ENCODE data around the gene KCNH2.
"Not testable (repeated sequence)": the region's sequence is repeated elsewhere in the genome, so short reads cannot be mapped to it uniquely, and the experiment has no call there.

KCNH2 gene

DNA sequence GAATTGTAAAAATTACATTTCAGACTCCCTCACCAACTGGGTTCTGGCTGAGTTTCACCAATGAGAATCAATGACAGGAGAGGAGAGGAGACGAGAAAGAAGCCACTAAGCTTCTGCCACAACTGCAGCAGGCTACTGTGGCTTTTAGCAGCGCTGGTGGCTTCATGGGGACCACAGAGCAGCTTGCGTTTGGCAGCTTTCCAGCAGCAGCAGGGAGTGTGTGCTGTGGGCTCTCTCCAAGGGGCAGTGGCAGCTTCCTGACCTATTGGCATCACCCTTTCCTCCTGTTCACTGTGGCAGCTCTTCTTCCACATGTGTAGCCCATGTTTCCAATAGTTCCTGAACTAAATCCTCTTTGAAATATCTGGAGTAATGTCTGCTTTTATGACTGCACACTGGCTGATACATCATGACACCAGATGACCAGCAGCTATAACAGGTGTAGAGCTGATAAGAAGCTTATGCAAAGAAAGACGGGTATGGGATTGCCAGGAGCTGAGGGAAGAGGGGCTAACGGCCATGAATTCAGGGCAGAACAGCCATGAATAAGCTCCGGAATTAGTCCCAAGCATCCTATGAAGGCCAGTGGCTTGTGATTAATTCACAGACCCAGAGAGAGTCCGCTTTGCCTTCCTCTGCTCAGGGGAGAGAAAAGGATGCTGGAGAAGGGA lies 46.8 kb downstream of the KCNH2 start:
- no peak for DNase-seq

DNA sequence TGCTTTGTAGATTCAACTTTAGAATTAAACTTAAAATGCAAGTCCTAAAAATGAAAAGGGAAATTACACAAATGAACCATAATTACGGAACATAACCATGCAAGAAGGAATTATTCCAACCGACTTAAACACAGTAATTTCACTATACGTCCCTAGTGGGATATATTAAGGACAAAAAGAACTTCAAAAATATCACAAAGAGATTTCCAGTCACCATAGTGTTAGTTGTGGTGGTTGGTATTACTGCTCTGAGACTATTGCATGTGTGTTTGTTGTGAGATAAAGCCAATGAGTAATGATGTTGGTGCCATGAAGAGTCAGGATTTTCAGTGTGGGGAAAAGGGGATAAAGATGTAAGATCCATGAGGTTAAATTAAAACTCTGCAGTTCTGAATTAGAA lies 49.6 kb downstream of the KCNH2 start:
- no peak for DNase-seq

DNA sequence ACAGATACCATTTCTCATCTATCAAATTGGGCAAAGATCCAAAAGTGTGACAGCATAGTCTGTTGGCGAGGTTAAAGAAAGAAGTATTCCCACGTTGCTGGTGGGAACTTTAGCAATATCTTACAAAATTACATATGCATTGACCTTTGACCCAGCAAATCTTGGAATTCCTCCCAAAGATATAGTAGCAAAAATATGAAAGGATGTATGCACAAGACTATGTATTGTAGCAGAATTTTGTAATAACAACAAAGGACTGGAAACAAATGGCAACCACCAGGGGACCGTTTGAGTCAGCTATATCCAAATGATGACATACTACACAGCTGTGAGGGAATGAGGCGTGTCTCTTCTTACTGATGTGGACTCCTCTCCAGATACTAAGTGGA lies 50.2 kb downstream of the KCNH2 start:
- DNase-seq: no peak

DNA sequence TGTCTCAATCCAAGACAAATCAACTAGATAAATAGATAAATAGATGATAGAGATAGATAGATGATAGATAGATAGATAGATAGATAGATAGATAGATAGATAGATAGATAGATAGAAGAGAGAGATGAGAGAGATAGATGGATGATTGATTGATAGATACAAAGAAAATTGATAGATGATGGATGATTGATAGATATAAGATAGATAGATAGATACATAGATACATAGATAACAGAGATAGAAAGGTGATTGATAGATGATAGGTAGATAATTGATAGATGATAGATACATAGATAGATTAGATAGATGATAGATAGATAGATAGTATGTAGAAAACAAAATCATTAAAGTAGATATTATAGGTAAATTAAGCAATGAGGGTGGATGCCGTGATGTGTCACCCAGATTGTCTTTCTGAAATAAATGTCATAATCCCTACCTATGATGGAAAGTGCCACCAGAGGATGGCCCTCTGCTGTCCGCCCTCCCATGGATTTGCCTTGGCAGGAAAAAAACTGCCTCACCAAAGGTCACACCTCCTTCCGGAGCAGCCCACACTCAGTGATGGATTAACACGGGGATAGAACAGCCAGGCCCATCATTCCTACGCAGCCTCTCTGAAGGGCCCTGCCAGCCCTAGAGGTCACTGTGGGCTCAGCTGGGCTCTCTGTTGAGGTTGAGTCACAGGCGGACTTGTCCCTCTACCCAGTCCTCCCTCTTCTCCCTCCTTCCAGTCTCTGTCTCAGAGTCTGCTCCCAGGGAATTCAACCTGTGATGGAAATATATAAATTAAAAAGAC lies 50.8 kb downstream of the KCNH2 start:
- no peak for DNase-seq

DNA sequence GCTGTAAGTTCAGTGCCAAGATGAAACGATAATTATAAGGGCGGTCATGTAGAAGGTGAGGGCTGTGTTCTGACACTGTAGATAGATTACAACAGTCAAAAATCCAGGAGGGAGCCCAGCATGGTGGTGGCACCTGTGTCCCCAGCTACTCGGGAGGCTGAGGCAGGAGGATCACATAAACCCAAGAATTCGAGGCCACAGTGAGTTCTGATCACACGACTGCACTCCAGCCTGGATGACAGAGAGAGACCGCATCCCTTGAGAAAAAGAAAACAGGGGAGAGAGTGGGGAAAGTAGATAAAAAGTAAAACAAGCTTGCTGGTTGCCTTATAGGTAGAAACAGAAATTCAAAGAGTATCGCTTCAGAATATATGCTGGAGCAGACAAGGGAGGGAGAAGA lies 52.1 kb downstream of the KCNH2 start:
- no peak for DNase-seq

DNA sequence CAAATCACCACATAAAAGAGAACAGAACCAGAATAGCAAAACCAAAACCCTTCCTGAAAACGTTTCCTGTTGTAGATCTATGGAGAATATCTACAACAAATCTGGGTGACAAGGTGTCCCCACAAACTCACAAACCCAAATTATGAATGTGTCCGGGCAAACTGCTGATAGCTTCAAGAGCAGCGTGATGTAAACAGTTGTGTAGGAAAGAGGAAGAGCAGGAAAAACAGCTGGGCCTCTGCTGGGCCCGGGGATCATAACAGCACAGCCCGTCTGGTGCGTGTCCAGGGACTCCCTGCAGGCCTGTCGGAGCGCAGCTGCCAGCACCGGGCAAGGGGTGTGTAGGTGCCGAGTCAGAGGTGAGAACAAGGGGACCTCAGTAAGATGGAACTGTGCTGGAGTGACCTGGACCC lies 53.7 kb downstream of the KCNH2 start:
- no peak for DNase-seq

DNA sequence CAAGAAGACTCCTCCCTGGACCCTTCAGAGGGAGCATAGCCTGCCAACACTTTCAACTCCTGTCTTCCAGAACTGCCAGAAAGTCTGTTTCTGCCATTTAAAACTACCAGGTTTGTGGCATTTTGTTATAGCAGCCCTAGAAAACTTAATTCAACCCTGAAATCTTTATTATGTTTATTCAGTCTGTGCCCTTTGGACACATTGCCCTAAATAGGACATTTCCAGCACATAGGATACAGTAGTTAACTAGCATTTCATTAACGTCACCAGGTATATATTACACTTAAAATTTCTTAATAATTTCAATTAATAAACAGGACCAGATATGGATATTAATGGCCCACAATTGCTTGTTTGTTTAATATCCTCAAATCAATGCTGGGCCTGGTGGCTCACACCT lies 54.3 kb downstream of the KCNH2 start:
- DNase-seq: no peak

DNA sequence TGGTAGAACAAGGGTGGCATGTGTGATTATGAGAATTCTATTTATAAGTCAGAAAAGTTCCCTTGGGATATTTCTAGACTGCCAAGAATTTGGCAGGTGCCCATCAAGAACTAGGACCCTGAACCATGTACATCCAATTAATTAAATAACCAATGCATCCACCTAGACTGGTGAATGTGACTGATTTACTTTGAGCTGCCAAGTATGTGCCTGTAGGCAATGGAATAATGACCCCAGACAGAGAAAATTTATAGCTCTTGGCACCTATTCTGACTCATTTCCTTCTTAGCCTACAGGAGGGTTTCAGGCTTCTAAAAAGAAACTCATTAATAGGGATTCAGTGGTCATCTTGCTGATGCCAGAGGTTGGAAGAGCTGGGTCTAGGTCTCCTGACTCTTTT lies 54.9 kb downstream of the KCNH2 start:
- no peak for DNase-seq

DNA sequence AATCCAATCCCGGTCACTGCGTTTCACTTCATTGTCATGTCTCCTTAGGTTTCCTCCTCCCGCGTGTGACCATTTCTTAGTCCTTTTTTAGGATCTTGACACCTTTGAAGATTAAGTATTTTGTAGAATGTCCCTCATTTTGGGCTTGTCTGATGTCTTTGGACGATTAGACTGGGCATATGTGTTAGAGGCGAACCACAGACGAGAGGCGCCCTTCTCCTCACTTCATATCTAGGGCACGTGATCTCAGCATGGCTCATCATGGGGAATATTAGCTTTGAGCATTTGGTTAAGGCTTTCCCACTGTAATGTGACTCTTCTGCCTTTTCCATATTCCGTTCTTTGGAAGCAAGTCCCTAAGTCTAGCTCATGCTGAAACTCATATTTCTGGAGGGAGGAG lies 59.0 kb downstream of the KCNH2 start:
- no peak for DNase-seq

DNA sequence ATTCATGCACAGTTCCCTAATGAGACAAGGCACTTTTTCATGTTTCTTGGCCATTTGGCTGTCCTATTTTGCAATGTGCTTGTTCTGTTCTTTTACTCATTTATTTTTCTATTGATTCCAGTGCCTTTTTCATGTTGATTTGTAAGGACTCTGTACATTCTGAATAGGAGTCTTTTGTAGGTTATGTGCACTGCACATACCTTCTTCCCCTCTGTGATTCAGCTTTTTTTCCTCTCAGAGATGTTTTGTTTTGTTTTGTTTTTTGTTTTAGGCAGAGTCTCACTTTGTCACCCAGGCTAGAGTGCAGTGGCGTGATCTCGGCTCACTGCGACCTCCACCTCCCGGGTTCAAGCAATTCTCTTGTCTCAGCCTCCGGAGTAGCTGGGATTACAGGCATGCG lies 59.7 kb downstream of the KCNH2 start:
- DNase-seq: no peak

DNA sequence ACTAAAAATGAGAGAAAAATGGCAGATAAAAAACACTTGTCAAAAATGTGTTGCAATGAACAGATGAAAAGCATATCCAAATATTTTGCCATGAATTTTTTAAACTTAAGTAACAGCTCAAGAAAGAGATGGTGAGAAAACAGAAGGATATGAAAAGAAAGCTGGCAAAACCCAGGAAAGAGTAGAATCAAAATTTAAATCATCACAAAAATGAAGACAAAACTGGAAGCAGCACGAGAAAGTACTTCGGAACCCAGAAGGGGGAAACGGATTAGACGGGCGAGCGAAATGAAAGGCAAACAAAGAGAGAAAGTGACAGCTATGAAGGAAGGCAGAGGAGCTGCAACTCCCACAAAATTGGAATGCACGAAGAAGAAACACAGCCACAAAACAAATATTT lies 60.2 kb downstream of the KCNH2 start:
- DNase-seq: no peak

DNA sequence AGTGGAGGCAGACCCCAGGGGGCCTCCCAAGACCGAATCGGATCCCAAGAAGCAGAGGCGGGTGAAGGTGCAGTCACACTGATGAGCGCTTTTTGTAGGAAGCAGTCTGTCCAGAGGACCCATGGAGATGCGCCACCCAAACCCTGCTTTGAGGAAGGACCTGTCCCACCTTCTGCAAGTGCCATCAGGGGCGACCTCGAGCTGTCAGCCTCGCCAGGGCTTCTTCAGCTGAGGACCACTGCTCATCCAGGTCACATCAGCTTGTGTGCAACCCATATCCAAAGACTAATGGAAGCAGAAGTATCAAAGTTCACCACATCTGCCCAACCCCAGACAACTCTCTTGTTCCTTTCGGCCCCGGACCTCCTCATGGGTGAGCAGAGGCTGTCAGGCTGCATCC lies 61.5 kb downstream of the KCNH2 start:
- DNase-seq: no peak

DNA sequence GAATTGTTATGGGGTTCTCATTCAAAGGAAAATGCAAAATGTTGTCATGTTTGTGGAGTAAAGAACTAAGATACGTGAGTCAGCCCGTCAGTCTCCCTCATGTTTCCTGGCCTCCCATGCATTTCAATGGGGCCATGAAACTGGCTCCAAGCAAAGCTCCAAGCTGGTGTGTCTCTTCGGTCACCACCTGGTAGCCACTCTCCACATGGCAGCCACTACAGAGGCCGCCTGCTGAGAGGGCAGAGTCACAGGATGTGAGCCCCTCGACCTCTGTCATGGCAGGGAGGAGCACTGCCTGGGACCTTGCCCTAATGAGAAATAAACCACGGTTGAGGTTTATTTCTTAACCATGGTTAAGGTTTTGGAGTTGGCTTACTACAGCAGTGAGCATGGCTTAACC lies 63.2 kb downstream of the KCNH2 start:
- DNase-seq: no peak

DNA sequence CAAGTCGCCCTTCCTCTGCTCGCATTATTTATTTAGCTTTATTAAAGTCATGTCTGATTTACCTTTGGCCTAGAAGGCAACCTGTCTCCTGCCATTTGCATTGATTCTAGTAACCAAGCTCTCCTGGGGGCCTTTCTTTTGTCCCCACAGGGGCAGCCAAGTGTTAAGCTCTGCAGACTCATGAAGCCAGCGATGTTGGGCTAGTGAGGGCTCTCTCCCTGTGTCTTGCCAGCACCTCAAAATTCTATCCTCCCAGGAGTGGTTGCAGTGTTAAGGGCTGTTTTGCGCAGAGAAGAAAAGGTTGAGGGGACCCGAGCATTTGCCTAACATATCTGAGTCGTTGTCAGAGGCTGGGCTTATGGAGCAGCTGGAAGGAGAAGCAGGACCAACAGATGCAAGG lies 63.9 kb downstream of the KCNH2 start:
- DNase-seq: no peak

DNA sequence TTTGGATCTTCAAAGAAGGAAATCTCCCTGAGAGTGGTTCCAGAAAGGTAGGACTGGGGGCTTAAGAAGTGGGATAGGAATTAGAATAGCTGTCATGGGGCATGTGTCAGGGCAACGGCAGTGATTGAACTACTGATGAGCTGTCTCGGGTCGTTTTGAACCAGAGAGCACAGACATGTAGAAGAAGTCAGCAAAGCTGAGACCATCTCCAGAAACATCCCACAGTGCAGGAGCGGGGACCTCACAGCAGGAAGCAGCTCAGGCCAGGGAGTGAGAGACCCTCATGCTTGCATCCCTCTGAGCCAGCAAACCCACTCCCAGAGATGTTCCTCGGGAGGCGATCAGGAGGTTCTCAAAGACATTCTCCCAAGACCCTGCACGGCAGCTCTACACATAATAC lies 65.7 kb downstream of the KCNH2 start:
- DNase-seq: no peak

DNA sequence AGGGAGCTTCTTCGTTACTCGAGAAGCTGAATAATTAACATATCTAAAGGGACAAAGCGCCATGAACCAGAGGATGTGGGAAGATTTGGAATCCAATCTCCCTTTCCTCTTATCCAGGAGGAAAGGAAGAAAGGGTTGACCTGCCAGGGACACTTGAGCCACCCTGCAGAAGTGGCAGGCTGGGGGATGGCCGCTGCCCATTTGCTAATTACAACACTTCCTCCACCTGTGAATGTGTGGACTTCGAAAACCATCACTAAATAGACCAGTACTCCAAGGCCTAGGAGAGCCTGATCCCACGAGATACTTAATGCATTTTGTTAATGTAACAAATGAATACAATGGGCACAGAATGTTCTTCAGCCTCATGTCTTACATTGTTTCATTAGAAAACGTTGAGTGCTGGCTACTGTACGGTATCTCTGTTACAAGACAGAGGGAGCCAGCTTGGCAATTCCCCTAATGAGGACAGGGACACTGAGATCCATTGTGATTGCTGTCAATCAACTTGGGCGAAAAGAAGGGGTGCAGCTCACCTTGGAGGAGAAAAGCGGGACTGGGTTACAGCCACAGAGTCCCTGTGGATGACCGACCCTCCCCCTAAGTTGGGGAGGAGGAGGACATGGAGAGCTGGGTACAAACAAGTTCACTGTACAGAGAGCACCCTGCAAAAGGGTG lies 66.4 kb downstream of the KCNH2 start:
- DNase-seq: no peak

DNA sequence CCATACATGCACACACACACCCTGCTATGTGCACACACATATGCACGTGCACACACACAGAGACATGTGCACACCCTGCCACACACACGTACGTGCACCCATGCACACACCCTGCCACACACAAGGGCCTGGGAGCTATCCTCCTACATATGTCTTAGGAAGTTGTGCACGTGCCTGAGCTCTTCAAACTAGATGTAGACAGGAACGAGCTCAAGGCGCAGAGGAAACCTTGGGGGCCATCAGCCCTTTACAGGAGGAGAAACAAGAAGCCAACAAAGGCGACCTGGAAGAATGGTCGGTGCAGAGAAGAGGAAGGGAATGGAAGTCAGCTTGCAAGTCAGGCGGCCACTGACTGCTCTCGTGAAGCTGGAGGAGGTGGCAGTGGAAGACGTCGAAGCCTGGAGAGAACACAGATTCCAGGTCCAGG lies 67.1 kb downstream of the KCNH2 start:
- DNase-seq: no peak

DNA sequence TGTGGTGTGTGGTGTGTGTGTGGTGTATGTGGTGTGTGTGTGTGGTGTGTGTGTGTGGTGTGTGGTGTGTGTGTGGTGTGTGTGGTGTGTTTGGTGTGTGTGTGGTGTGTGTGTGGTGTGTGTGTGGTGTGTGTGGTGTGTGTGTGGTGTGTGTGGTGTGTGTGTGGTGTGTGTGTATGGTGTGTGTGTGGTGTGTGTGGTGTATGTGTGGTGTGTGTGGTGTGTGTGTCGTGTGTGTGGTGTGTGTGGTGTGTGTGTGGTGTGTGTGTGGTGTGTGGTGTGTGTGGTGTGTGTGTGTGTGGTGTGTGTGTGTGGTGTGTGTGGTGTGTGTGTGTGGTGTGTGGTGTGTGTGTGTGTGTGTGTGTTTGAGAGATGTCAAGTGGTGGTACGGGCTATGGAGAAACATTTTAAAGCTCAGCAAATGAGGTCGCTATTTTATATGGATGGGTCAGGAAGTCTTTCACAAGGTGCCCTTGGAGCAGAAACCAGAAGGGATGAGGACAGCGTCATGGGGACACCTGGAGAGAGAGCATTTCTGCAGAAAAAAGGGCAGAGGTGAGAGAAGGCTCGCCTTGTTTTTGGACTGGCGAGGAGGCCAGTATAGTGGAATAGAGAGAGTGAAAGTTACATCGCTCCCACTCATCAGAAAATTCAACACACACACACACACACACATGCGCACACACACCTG lies 67.7 kb downstream of the KCNH2 start:
- DNase-seq: not testable (repeated sequence)

DNA sequence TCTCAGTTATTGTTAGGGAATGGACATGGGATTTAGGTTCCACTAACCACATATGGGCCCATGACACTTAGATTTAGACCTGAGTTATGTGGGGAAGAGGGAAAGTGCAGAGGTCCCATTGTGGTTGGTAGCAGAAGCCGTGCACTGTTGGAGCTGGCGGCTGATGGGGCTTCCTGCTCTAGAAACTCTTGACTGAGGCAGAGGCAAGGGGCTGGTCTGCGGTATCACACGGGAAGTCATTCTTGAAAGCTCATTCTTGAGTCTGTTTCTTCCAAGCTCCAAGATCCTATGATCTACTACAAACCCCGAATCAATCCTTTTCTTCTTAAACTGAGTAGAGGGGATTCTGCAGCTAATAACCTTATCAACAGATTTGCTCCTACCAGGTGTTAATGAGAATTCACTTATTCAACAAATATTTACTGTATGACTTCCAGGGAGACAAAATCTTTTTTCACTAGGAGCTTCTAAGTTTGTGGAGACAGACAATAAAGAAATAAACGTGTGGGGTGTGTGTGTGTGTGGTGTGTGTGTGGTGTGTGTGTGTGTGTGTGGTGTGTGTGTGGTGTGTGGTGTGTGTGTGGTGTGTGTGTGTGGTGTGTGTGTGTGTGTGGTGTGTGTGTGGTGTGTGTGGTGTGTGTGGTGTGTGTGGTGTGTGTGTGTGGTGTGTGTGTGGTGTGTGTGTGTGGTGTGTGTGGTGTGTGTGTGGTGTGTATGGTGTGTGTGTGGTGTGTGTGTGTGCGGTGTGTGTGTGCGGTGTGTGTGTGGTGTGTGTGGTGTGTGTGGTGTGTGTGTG lies 68.7 kb downstream of the KCNH2 start:
- peak; percentile 32 for DNase-seq

DNA sequence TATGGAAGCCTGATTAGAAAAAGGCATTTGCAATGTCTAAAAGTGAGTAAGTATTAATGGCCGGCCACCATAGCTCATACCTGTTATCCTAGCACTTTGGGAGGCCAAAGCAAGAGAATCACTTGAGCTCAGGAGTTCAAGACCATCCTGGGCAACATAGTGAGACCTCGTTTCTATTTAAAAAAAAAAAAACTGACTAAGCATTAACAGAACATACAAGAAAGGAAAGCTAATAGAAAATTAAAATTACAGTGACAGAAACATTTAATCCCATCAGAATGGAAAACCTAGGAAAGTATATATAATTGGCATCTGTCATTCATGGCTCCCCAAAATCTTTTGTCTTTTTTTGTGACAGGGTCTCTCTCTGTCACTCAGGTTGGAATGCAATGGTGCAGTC lies 69.9 kb downstream of the KCNH2 start:
- no peak for DNase-seq

DNA sequence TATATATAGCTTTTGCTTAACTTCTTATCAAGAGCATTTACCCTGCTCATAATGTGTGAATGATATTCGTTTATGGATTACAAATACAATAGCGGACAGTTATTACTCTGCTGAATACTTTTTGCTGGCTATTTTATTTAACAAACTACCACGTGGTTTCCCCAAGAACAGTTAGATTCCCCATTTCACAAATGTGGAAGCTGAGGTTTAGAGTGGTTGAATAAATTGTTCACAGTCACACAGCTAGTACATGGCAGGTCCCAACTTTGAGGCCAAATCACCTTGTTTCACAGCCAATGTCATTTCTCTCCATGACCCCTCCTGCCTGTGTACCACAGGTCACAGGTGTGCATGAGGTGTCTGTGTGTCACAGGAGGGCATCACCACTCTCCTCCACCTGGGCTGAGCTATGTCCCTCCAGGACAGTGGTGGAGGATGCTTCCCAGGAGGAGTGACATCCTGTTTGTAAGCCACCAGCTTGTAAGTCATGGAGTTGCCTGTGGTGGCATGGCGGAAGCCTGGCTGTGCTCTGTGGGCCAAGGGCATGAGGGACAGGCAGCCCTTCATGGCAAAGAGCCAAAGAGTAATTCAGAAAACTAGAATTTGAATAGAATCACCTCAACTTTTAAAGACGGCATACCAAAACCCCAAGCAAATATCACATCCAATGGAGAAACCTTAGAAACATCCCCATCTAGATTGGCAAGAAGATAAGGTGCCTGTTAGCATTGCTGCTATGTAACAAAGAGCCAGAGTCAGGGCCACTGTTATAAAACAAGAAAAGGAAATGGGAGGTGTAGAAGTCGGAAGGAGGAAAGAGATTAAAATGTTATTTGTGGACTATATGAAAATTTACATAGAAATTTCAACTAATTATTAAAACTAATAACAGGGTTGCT lies 73.9 kb downstream of the KCNH2 start:
- no peak for DNase-seq

DNA sequence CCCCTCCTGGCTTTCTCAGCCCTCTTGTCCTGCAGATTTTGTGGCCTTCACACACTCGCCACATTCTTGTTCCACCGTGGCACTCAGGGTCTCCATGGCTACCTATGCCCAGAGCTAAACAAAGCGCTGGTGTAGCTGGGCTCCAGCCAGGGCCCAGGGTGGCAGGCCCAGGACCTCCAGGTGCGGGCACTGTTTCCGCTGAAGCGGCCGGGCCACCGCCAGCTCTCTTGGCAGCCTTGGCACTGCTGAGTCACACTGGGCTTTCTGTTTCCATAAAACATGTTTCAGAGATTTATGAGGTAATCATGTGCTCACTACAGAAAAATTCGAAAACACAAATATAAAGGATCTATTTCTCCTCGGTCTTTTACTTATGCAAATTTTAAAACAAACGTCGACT lies 74.5 kb downstream of the KCNH2 start:
- no peak for DNase-seq
